Ishikawa (cell line): ENCODE results near the gene ZBBX.

ENCODE experiments used
- CEBPB ChIP-seq: IDR thresholded peaks from 2 replicates; pipeline ENCODE4 v1.6.1; 2012
- CREB1 ChIP-seq: IDR thresholded peaks from 2 replicates; pipeline ENCODE4 v1.6.1; 2012; ENCODE audit warnings: low read depth
- EGR1 ChIP-seq: IDR thresholded peaks from 2 replicates; pipeline ENCODE4 v1.6.1; 2012
- EP300 ChIP-seq: IDR thresholded peaks from 2 replicates; pipeline ENCODE4 v1.6.1; 2012; ENCODE audit warnings: borderline replicate concordance
- FOXM1 ChIP-seq: IDR thresholded peaks from 2 replicates; pipeline ENCODE4 v1.6.1; 2012; ENCODE audit warnings: low read depth, borderline replicate concordance
- MAX ChIP-seq: IDR thresholded peaks from 2 replicates; pipeline ENCODE4 v1.6.1; 2012
- NFIC ChIP-seq: IDR thresholded peaks from 2 replicates; pipeline ENCODE4 v1.6.1; 2012
- RAD21 ChIP-seq: IDR thresholded peaks from 2 replicates; pipeline ENCODE4 v1.6.1; 2012; ENCODE audit warnings: low read depth
- REST ChIP-seq: IDR thresholded peaks from 2 replicates; pipeline ENCODE4 v1.6.1; 2012; ENCODE audit warnings: low read depth, mild to moderate bottlenecking
- TAF1 ChIP-seq: IDR thresholded peaks from 2 replicates; pipeline ENCODE4 v1.6.1; 2012; ENCODE audit warnings: low read depth, mild to moderate bottlenecking
- TCF12 ChIP-seq: IDR thresholded peaks from 2 replicates; pipeline ENCODE4 v1.6.1; 2012; ENCODE audit warnings: low read depth
- TEAD4 ChIP-seq: IDR thresholded peaks from 2 replicates; pipeline ENCODE4 v1.6.1; 2012
- USF1 ChIP-seq: IDR thresholded peaks from 2 replicates; pipeline ENCODE4 v1.6.1; 2012
- YY1 ChIP-seq: IDR thresholded peaks from 2 replicates; pipeline ENCODE4 v1.6.1; 2012; ENCODE audit warnings: low read depth
- ZBTB7A ChIP-seq: IDR thresholded peaks from 2 replicates; pipeline ENCODE4 v1.6.1; 2012; ENCODE audit warnings: low read depth

ZBBX gene

GRCh38 chr3:167241048-167241845, 138.8 kb downstream of the ZBBX start:
- no peak for TF ChIP-seq YY1
- no peak for TF ChIP-seq EP300
- no peak for TF ChIP-seq USF1
- no peak for TF ChIP-seq MAX
- TF ChIP-seq CEBPB, result no peak
- no peak for TF ChIP-seq EGR1
- TF ChIP-seq TCF12, result no peak
- no peak for TF ChIP-seq TAF1
- no peak for TF ChIP-seq REST
- no peak for TF ChIP-seq TEAD4
- TF ChIP-seq CREB1, result no peak
- TF ChIP-seq ZBTB7A, result no peak

GRCh38 chr3:167228135-167228534, 152.0 kb downstream of the ZBBX start:
- TF ChIP-seq CREB1 (no peak), ZBTB7A (no peak), FOXM1 (no peak), RAD21 (no peak)

- TF ChIP-seq MAX (no peak), FOXM1 (no peak), TCF12 (no peak), RAD21 (no peak), EP300 (no peak), ZBTB7A (no peak), NFIC (no peak), EGR1 (no peak), CEBPB (no peak), REST (no peak)
Measured at GRCh38 chr3:167225821-167226220, 154.3 kb downstream of the ZBBX start.

- peak; percentile 39; the same call in 1 of the 2 replicates for TF ChIP-seq RAD21
- no peak for TF ChIP-seq TEAD4
Measured at GRCh38 chr3:167209011-167209410, 171.1 kb downstream of the ZBBX start.

- TF ChIP-seq REST, result no peak
- TF ChIP-seq CREB1, result no peak
- no peak for TF ChIP-seq RAD21
- no peak for TF ChIP-seq CEBPB
- no peak for TF ChIP-seq NFIC
- no peak for TF ChIP-seq EP300
- TF ChIP-seq TEAD4, result no peak
- TF ChIP-seq TAF1, result no peak
- no peak for TF ChIP-seq EGR1
- TF ChIP-seq FOXM1, result no peak
- TF ChIP-seq TCF12, result no peak
- no peak for TF ChIP-seq USF1
- no peak for TF ChIP-seq MAX
- no peak for TF ChIP-seq ZBTB7A
- no peak for TF ChIP-seq YY1
Measured at GRCh38 chr3:167203062-167203461, 177.0 kb downstream of the ZBBX start.
